Endothelial cell of umbilical vein (primary cell): ENCODE measurements around the gene IFI27L2. TPM values are rescaled to one million over a fixed set of nuclear protein-coding genes. Genes with fewer than 3 reads are reported as not detected.

Source experiments
- BruUV-seq: library from RNA; stranded (reverse); fragments of 400-500 nt; replicated peaks from 2 replicates; lab custom pipeline; 2021; lab: Mats Ljungman, UMichigan
- CTCF ChIA-PET: fragments of 300-600, 350-600 bp; sonication (Branson Sonifier 250); formaldehyde crosslinking; loops from one replicate; lab custom pipeline; 2021; ENCODE audit warnings: antibody characterized with exemption, inconsistent platforms; lab: Charles Lee
- POLR2A ChIA-PET: fragments of 300-600, 350-600 bp; sonication (Branson Sonifier 250); formaldehyde crosslinking; loops from one replicate; lab custom pipeline; 2021; ENCODE audit warnings: antibody characterized with exemption, inconsistent platforms; lab: Charles Lee
- DNase-seq: peaks from one replicate; pipeline ENCODE4 v3.0.0-alpha.2; 2011; ENCODE audit warnings: low read depth, low spot score
- FAIRE-seq: peaks from 2 replicates; lab custom pipeline; 2011; peaks lifted over from hg19 to GRCh38; lab: Jason Lieb, UNC
- H2AFZ ChIP-seq: 2 replicates; pipeline ENCODE4 v1.6.0; 2012; ENCODE audit warnings: low read depth, low read length, control low read depth, inconsistent platforms
- H3K27ac ChIP-seq: 2 replicates; pipeline ENCODE4 v1.5.1; 2011; ENCODE audit warnings: low read depth, mild to moderate bottlenecking, control low read depth, low read length, moderate library complexity; ENCODE audit not compliant: insufficient read depth
- H3K27me3 ChIP-seq, 2 experiments: 2 replicates each; pipeline versions ENCODE4 v1.6.0 to v1.6.1; 2011; ENCODE audit warnings: low read length in 2 of 2, mixed read lengths in 1 of 2; ENCODE audit not compliant: control insufficient read depth in 2 of 2, insufficient read depth in 2 of 2
- H3K36me3 ChIP-seq, 2 experiments: 2 replicates in 1 of 2; 3 replicates in 1 of 2; pipeline ENCODE4 v1.5.1; 2011; ENCODE audit warnings: low read length in 2 of 2, mild to moderate bottlenecking in 1 of 2, moderate library complexity in 1 of 2; ENCODE audit not compliant: control insufficient read depth in 2 of 2, insufficient read depth in 2 of 2; ENCODE audit errors: extremely low read depth in 1 of 2
- H3K4me1 ChIP-seq: 3 replicates; pipeline ENCODE4 v1.5.1; 2011; ENCODE audit warnings: mild to moderate bottlenecking, low read length; ENCODE audit not compliant: control insufficient read depth, insufficient read depth; ENCODE audit errors: extremely low read depth
- H3K4me2 ChIP-seq: 2 replicates; pipeline ENCODE4 v1.6.1; 2011; ENCODE audit warnings: low read length, control low read depth, mixed read lengths; ENCODE audit not compliant: insufficient read depth
- H3K4me3 ChIP-seq, 3 experiments: fragments of 200-600 bp in 1 of 3; sonication (generic), shearing (Covaris generic) in 1 of 3; replicated peaks in 1 of 3; 2 replicates each; pipeline ENCODE4 v1.5.1; 2011 to 2016; ENCODE audit warnings: control low read depth in 3 of 3, low read length in 3 of 3, mild to moderate bottlenecking in 2 of 3, inconsistent platforms in 1 of 3, low read depth in 1 of 3, moderate library complexity in 1 of 3; ENCODE audit not compliant: insufficient read depth in 1 of 3
- H3K79me2 ChIP-seq: 2 replicates; pipeline ENCODE4 v1.6.0; 2012; ENCODE audit warnings: low read length, inconsistent platforms; ENCODE audit not compliant: control insufficient read depth, insufficient read depth
- H3K9ac ChIP-seq: replicated peaks from 2 replicates; pipeline ENCODE3; 2011; ENCODE audit warnings: low read length, control low read depth; ENCODE audit not compliant: insufficient read depth; ENCODE audit errors: extremely low read depth
- H3K9me1 ChIP-seq: replicated peaks from 3 replicates; pipeline ENCODE4 v1.6.0; 2011; ENCODE audit warnings: mild to moderate bottlenecking, low read length; ENCODE audit not compliant: control insufficient read depth, insufficient read depth; ENCODE audit errors: extremely low read depth
- H3K9me3 ChIP-seq: replicated peaks from 2 replicates; pipeline ENCODE4 v1.5.1; 2012; ENCODE audit warnings: low read length, inconsistent platforms; ENCODE audit not compliant: control insufficient read depth, insufficient read depth
- H4K20me1 ChIP-seq: replicated peaks from 2 replicates; pipeline ENCODE3; 2011; ENCODE audit warnings: mild to moderate bottlenecking, low read length; ENCODE audit not compliant: control insufficient read depth, insufficient read depth; ENCODE audit errors: extremely low read depth
- GATA2 ChIP-seq: IDR thresholded peaks from 2 replicates; pipeline ENCODE4 v1.7.0; 2011; ENCODE audit warnings: low read depth, mild to moderate bottlenecking, moderate library complexity, mixed read lengths, low read length; ENCODE audit not compliant: insufficient read length, insufficient read depth
- JUN ChIP-seq: IDR thresholded peaks from 2 replicates; pipeline ENCODE4 v1.6.1; 2011; ENCODE audit warnings: borderline replicate concordance, low read depth; ENCODE audit not compliant: insufficient read length, insufficient read depth
- POLR2A ChIP-seq: IDR thresholded peaks from 2 replicates; pipeline ENCODE4 v1.6.1; 2012; ENCODE audit warnings: low read depth, mild to moderate bottlenecking, control low read depth, low read length
- POLR2AphosphoS5 ChIP-seq: IDR thresholded peaks from 2 replicates; pipeline ENCODE4 v1.6.1; 2012; ENCODE audit warnings: low read depth, mild to moderate bottlenecking, control low read depth, low read length, moderate library complexity; ENCODE audit not compliant: insufficient read depth
- dilution Hi-C: fragments of 300-500 bp; cut with MboI; formaldehyde crosslinking; loops from one replicate; pipeline ENCODE4 v1.15.0; 2019; ENCODE audit warnings: low sequenced_read_pairs; ENCODE audit not compliant: extremely low pct_ligation_motif_present
- intact Hi-C: fragments of 100-400 bp; cut with micrococcal nuclease; formaldehyde crosslinking; loops from one replicate; pipeline ENCODE4 v1.10.0; 2022
- polyA plus RNA-seq, 4 experiments: library from polyadenylated mRNA; depleted of rRNA in 3 of 4; stranded (reverse) in 3 of 4; unstranded in 1 of 4; fragments of >200 nt; gene quantifications; 2 replicates each; pipeline versions ENCODE4 v1.2.1 to v1.2.3, GENCODE V29; 2011 to 2012; ENCODE audit warnings: missing spikeins in 1 of 4
- total RNA-seq: library from RNA; stranded (reverse); gene quantifications from 2 replicates; pipeline ENCODE4 v1.2.3, GENCODE V29; 2021
- TF ChIP-seq, protein P1 (sequence below): IDR thresholded peaks from 2 replicates; pipeline ENCODE4 v1.6.1; 2011; ENCODE audit not compliant: insufficient read depth, insufficient read length

IFI27L2 gene
- total and polyA plus RNA-seq, 2 donors (not counting 3 experiments of a cell fraction or from before 2014, with no cell fraction given) = 28.7 to 82.9 TPM

GRCh38 chr14:94161058-94161457 lies 31.7 kb upstream of the IFI27L2 start:
- BruUV-seq = no TSS peak
- Histone ChIP-seq H3K27ac (no peak overlapping the region), H3K4me2 (no peak overlapping the region), H3K36me3 (no peaks in the 10 kb centered on the region), H4K20me1 (no peaks in the 10 kb centered on the region), H3K4me3 (no peak overlapping the region), H3K4me1 (no peaks in the 10 kb centered on the region), H3K9me3 (no peaks in the 10 kb centered on the region), H3K27me3 (peaks cover 6 to 8% of the 10 kb centered on the region in 2 experiments), H3K9me1 (no peaks in the 10 kb centered on the region), H3K9ac (no peak overlapping the region), H3K79me2 (no peaks in the 10 kb centered on the region), H2AFZ (no peak overlapping the region)
- FAIRE-seq = no peak
- ChIA-PET CTCF (interaction anchor here (0.8 kb wide), 1 partner anchor 32 kb away, joined by 3 read pairs; no protein-coding TSS in a partner anchor), POLR2A (no interaction called here)
- no peak for DNase-seq
- intact Hi-C loops = no loop called here
- dilution Hi-C loops = no loop called here
- TF ChIP-seq POLR2A (no peak), JUN (no peak), POLR2AphosphoS5 (no peak)
- TF ChIP-seq, protein P1, sequence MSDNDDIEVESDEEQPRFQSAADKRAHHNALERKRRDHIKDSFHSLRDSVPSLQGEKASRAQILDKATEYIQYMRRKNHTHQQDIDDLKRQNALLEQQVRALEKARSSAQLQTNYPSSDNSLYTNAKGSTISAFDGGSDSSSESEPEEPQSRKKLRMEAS = no peak

- no peak for TF ChIP-seq POLR2AphosphoS5
- no peak for TF ChIP-seq GATA2
- Histone ChIP-seq H3K4me2 (no peak overlapping the region), H3K4me1 (no peaks in the 10 kb centered on the region), H3K27me3 (peaks cover 0 to 2% of the 10 kb centered on the region in 2 experiments), H4K20me1 (no peaks in the 10 kb centered on the region), H3K9me1 (no peaks in the 10 kb centered on the region), H2AFZ (no peak overlapping the region), H3K9ac (no peak overlapping the region), H3K9me3 (no peaks in the 10 kb centered on the region), H3K4me3 (no peak overlapping the region), H3K27ac (no peak overlapping the region), H3K79me2 (no peaks in the 10 kb centered on the region), H3K36me3 (no peaks in the 10 kb centered on the region)
- no peak for FAIRE-seq
- dilution Hi-C loops (no loop called here), intact Hi-C loops (no loop called here)
- CTCF ChIA-PET = no interaction called here
- no TSS peak for BruUV-seq
- no peak for DNase-seq
- POLR2A ChIA-PET = no interaction called here
Observed at GRCh38 chr14:94158239-94158883, 29.0 kb upstream of the IFI27L2 start.
